ENCODE results near the gene MEMO1. TPM values are rescaled to one million over a fixed set of nuclear protein-coding genes. Genes with fewer than 3 reads are reported as not detected.
"Not testable (repeated sequence)": the region's sequence is repeated elsewhere in the genome, so short reads cannot be mapped to it uniquely, and the experiment has no call there.

MEMO1 gene
- total RNA-seq, 8 experiments from 2014 or later = 24.3 to 56.6 (median 34.3) TPM

GRCh38 chr2:32010280-32010669, 533 bp downstream of the MEMO1 start:
- in situ Hi-C loops (cut with MboI; ENCODE audit: low pct_unique_long_range_greater_than_20kb in 2 of 9, low sequenced_read_pairs in 9 of 9, unreplicated experiment in 9 of 9) = not testable (repeated sequence)
- H3K4me1 ChIP-seq (replicated peaks in 1 of 2) = peaks cover 9 to 14% of the 10 kb centered on the region in 2 donors
- peak overlapping the region; percentile 80 to 94 (median 88) for H3K4me3 ChIP-seq
- peak; percentile 48 to 77 (median 56) for ATAC-seq (replicated peaks in 6 of 8)
- H3K27ac ChIP-seq = peak overlapping the region; percentile 74 to 98
- WGBS, 10 experiments = no CpG with 5 or more reads among the region's 43 CpGs

- 0% methylated on average over 3 of the region's 91 CpGs; no CpG with 5 or more reads in 9 of the 10 experiments for WGBS, 10 experiments
- peaks cover 9 to 14% of the 10 kb centered on the region in 2 donors for H3K4me1 ChIP-seq (replicated peaks in 1 of 2)
- peak; percentile 8 to 42 (median 22) for ATAC-seq (replicated peaks in 6 of 8)
- H3K27ac ChIP-seq = peak overlapping the region; percentile 74 to 98
- peak overlapping the region; percentile 80 to 94 (median 88) for H3K4me3 ChIP-seq
- in situ Hi-C loops (cut with MboI; ENCODE audit: low pct_unique_long_range_greater_than_20kb in 2 of 9, low sequenced_read_pairs in 9 of 9, unreplicated experiment in 9 of 9) = no loop called here
Observed at GRCh38 chr2:32009516-32010256, 1.1 kb downstream of the MEMO1 start.

GRCh38 chr2:32008805-32009515, 1.8 kb downstream of the MEMO1 start:
- peaks cover 9 to 14% of the 10 kb centered on the region in 2 donors for H3K4me1 ChIP-seq (replicated peaks in 1 of 2)
- in situ Hi-C loops (cut with MboI; ENCODE audit: low pct_unique_long_range_greater_than_20kb in 2 of 9, low sequenced_read_pairs in 9 of 9, unreplicated experiment in 9 of 9) = no loop called here
- peak overlapping the region; percentile 74 to 98 for H3K27ac ChIP-seq
- peak in 1 of 8 experiments; percentile 1 for ATAC-seq (replicated peaks in 6 of 8)
- 0 to 10% (median 0%) methylated on average over 2 to 6 of the region's 10 CpGs; no CpG with 5 or more reads in 3 of the 10 experiments for WGBS, 10 experiments
- peak overlapping the region; percentile 80 to 94 (median 88) for H3K4me3 ChIP-seq

GRCh38 chr2:32007121-32007391, 3.8 kb downstream of the MEMO1 start:
- Histone ChIP-seq H3K27ac (no peak overlapping the region), H3K4me3 (no peak overlapping the region), H3K4me1 (replicated peaks in 1 of 2) (peaks cover 9 to 14% of the 10 kb centered on the region in 2 donors)
- ATAC-seq (replicated peaks in 6 of 8) = no peak
- in situ Hi-C loops (cut with MboI; ENCODE audit: low pct_unique_long_range_greater_than_20kb in 2 of 9, low sequenced_read_pairs in 9 of 9, unreplicated experiment in 9 of 9) = no loop called here

GRCh38 chr2:32005371-32005976, 5.3 kb downstream of the MEMO1 start:
- Histone ChIP-seq H3K27ac (no peak overlapping the region), H3K4me3 (no peak overlapping the region), H3K4me1 (replicated peaks in 1 of 2) (peaks cover 9 to 12% of the 10 kb centered on the region in 2 donors)
- in situ Hi-C loops (cut with MboI; ENCODE audit: low pct_unique_long_range_greater_than_20kb in 2 of 9, low sequenced_read_pairs in 9 of 9, unreplicated experiment in 9 of 9) = no loop called here
- 83 to 100% (median 93%) methylated on average over 1 to 2 of the region's 2 CpGs; no CpG with 5 or more reads in 3 of the 10 experiments for WGBS, 10 experiments
- ATAC-seq (replicated peaks in 6 of 8) = no peak

GRCh38 chr2:32003791-32004190, 7.0 kb downstream of the MEMO1 start:
- in situ Hi-C loops (cut with MboI; ENCODE audit: low pct_unique_long_range_greater_than_20kb in 2 of 9, low sequenced_read_pairs in 9 of 9, unreplicated experiment in 9 of 9) = no loop called here
- WGBS, 10 experiments = 86 to 100% (median 94%) methylated on average over 1 to 2 of the region's 2 CpGs; no CpG with 5 or more reads in 4 of the 10 experiments
- peaks cover 9 to 11% of the 10 kb centered on the region in 2 donors for H3K4me1 ChIP-seq (replicated peaks in 1 of 2)
- no peak overlapping the region for H3K27ac ChIP-seq
- no peak overlapping the region for H3K4me3 ChIP-seq
- ATAC-seq (replicated peaks in 6 of 8) = no peak

- 88 to 100% (median 96%) methylated on average over 1 to 3 of the region's 3 CpGs for WGBS, 10 experiments
- no peak overlapping the region for H3K27ac ChIP-seq
- no peak for ATAC-seq (replicated peaks in 6 of 8)
- H3K4me1 ChIP-seq (replicated peaks in 1 of 2) = peaks cover 0 to 2% of the 10 kb centered on the region in 2 donors
- in situ Hi-C loops (cut with MboI; ENCODE audit: low pct_unique_long_range_greater_than_20kb in 2 of 9, low sequenced_read_pairs in 9 of 9, unreplicated experiment in 9 of 9) = no loop called here
- H3K4me3 ChIP-seq = no peak overlapping the region
Observed at GRCh38 chr2:32002406-32002805, 8.4 kb downstream of the MEMO1 start.

- Histone ChIP-seq H3K27ac (no peak overlapping the region), H3K4me1 (replicated peaks in 1 of 2) (no peaks in the 10 kb centered on the region), H3K4me3 (no peak overlapping the region)
- ATAC-seq (replicated peaks in 6 of 8) = no peak
- in situ Hi-C loops (cut with MboI; ENCODE audit: low pct_unique_long_range_greater_than_20kb in 2 of 9, low sequenced_read_pairs in 9 of 9, unreplicated experiment in 9 of 9) = no loop called here
- WGBS, 10 experiments = 86 to 100% (median 100%) methylated on average over 1 to 2 of the region's 4 CpGs; no CpG with 5 or more reads in 5 of the 10 experiments
Observed at GRCh38 chr2:31999438-31999837, 11.4 kb downstream of the MEMO1 start.

GRCh38 chr2:31998731-31999383, 12.0 kb downstream of the MEMO1 start:
- H3K4me1 ChIP-seq (replicated peaks in 1 of 2) = no peaks in the 10 kb centered on the region
- WGBS, 10 experiments = 91 to 100% (median 100%) methylated on average over 1 to 4 of the region's 4 CpGs; no CpG with 5 or more reads in 2 of the 10 experiments
- no peak for ATAC-seq (replicated peaks in 6 of 8)
- in situ Hi-C loops (cut with MboI; ENCODE audit: low pct_unique_long_range_greater_than_20kb in 2 of 9, low sequenced_read_pairs in 9 of 9, unreplicated experiment in 9 of 9) = no loop called here
- H3K4me3 ChIP-seq = no peak overlapping the region
- H3K27ac ChIP-seq = no peak overlapping the region

- peak in 3 of 8 experiments; percentile 34 to 89 (median 57) for ATAC-seq (replicated peaks in 6 of 8)
- no peak overlapping the region for H3K4me3 ChIP-seq
- WGBS, 10 experiments = 0 to 92% (median 83%) methylated on average over 1 to 3 of the region's 3 CpGs; no CpG with 5 or more reads in 3 of the 10 experiments
- H3K27ac ChIP-seq = no peak overlapping the region
- in situ Hi-C loops (cut with MboI; ENCODE audit: low pct_unique_long_range_greater_than_20kb in 2 of 9, low sequenced_read_pairs in 9 of 9, unreplicated experiment in 9 of 9) = no loop called here
- H3K4me1 ChIP-seq (replicated peaks in 1 of 2) = no peaks in the 10 kb centered on the region
Observed at GRCh38 chr2:31997653-31998052, 13.2 kb downstream of the MEMO1 start.

- ATAC-seq (replicated peaks in 6 of 8) = no peak
- in situ Hi-C loops (cut with MboI; ENCODE audit: low pct_unique_long_range_greater_than_20kb in 2 of 9, low sequenced_read_pairs in 9 of 9, unreplicated experiment in 9 of 9) = no loop called here
- Histone ChIP-seq H3K27ac (no peak overlapping the region), H3K4me1 (replicated peaks in 1 of 2) (no peaks in the 10 kb centered on the region), H3K4me3 (no peak overlapping the region)
- 83 to 100% (median 94%) methylated on average over 1 to 5 of the region's 6 CpGs; no CpG with 5 or more reads in 2 of the 10 experiments for WGBS, 10 experiments
Observed at GRCh38 chr2:31996571-31997150, 14.1 kb downstream of the MEMO1 start.

- ATAC-seq (replicated peaks in 6 of 8) = no peak
- 66 to 100% (median 92%) methylated on average over 1 to 4 of the region's 4 CpGs for WGBS, 10 experiments
- Histone ChIP-seq H3K4me3 (no peak overlapping the region), H3K4me1 (replicated peaks in 1 of 2) (no peaks in the 10 kb centered on the region), H3K27ac (no peak overlapping the region)
- in situ Hi-C loops (cut with MboI; ENCODE audit: low pct_unique_long_range_greater_than_20kb in 2 of 9, low sequenced_read_pairs in 9 of 9, unreplicated experiment in 9 of 9) = no loop called here
Observed at GRCh38 chr2:31992934-31993333, 17.9 kb downstream of the MEMO1 start.

Data from motor neuron (in vitro differentiated cells).